HPDE6-E6E7 (cell line): ENCODE measurements around the gene PTPN14.

Experiments
- DNase-seq: peaks from one replicate; pipeline ENCODE4 v3.0.0; 2011; ENCODE audit warnings: missing footprints; ENCODE audit errors: extremely low spot score

The PTPN14 gene

DNA sequence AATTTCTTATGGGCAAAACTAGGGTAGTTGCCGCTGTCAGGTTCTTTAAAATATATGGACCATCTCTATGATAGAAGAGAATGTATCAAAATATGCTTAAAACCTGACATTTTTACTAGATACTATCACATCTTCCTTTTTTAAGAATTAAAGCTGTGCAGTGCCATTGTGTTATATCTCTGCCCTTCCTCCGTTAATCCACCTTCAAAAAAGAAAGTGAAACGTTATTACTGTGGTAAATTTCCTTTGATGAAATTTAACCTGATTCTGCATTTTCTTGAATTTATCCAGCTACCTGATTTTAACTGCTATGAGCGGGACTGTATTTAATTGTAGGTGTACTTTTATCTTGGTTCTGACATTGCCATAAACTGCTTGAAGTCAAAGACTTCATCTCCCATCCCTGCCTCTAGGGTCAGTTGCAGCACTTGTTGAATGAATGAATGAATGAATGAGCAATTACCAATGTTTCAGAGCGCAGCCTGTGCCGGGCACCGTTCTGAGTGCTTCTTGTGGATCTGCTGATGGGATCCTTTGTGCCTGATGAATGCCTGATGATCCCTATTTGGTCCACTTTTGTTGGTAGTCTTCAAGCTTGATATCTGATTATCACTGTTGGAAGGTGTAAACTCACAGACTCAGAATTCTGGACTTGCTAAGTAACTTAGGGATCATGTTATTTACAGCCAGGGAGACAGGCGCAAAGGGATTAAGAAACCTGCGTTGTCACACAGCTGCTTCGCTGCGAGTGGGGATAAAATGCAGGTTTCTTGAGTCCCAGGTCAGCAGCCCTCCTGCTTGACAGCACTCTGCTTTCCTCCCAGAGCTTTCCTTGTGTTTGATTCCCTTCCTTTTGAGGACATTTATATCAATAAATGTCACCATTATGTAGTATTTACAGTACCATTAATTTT lies 240.4 kb downstream of the PTPN14 start:
- DNase-seq: no peak

DNA sequence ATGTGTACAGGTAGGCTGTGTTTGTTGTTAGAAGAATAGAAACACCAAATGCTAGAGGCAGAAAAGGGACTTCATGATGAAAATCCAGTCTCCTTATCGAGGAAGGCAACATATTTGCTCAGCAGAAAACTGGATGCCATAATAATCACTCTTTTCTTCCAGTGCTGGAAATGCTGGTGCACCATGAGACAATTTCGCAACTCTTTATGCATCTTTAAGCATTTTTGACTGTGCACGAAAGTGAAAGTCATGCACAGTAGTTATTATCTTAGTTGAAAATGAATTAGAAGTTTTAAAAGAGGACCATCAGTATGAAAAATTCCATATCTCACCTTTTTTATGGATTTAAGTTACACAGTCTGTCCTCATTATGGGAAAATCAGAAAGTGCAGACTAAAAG lies 241.4 kb downstream of the PTPN14 start:
- DNase-seq: no peak

DNA sequence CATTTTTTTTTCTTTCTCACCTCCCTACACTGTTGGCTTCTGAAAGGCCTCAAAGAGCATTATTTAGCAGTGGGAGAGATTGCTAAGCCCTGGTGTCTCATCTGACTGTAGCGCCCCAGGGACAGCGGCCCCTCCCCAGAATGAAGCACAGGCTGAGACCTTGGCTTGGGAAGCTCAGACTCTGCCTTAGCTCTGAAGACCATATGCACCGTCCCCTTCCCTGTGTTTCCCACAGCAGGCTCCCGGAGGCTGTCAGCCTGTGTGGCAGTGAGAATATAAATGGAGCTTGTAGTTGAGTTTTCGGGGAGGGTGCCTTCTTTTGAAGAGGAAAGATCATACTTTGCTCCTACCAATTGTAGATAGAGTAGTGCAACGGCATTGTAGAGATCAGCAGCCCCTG lies 245.1 kb downstream of the PTPN14 start:
- DNase-seq: no peak

DNA sequence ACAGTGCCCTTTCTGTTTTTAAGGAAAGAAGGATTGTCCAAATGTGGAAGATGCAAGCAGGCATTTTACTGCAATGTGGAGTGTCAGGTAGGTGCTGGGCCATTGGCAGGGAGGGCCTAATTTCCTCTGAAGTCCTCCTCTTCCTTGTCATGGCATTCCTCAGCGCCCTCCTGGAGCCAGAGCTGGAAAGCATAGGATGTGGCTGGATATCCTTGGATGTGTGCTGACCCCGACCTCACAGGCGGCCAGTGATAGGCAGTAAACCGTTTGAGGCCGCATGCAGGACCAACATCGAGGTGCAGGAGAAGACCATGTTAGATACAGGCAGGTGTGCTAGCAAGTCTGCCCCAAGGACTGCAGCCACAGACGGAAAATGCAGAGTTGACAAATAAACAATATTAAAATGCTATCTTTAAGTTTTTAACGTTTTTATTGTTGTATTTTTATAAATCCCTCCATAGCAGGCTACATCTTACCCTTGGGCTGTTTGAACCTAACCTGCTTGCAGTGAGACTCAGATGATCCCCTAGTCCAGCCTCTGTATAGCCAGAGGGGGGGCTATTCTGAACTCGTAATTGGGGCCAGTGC lies 246.1 kb downstream of the PTPN14 start:
- DNase-seq: no peak

DNA sequence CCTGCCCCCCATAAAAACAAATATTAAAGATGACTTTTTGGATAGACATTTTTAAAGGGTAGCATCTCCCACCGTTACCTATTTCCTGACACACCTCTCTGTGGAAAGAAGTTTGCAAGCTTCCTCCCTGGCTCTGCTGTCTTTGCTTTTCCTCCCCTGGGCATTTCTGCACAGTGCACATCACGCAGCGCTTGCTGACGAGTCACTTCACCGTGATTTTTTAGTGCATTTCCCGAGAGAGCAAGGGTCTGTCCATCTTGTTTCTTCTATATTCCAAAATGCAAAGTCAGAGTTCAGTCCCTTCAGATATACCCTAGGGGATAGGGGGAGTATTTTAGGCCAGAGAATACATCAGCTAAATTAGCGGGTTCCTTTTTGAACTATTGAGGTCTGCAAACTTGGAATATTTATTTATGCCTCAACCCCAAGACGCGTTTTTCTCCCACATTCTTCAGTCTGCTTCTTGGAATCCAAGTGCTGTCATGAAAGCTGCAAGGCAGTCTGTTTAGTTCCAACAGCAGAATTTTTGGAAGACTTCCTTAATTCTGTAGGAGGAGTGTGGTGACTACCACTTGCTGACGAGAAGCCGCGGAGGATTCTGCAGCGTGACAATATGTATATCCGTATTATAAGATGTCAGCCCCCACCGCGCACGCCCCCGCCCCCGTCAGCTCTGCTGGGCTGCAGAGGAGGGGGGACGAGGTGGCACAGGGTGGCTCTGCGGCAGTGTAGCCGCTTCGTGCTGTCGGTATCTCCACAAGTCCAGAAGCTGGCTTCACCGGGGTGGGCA lies 248.1 kb downstream of the PTPN14 start:
- DNase-seq: no peak

DNA sequence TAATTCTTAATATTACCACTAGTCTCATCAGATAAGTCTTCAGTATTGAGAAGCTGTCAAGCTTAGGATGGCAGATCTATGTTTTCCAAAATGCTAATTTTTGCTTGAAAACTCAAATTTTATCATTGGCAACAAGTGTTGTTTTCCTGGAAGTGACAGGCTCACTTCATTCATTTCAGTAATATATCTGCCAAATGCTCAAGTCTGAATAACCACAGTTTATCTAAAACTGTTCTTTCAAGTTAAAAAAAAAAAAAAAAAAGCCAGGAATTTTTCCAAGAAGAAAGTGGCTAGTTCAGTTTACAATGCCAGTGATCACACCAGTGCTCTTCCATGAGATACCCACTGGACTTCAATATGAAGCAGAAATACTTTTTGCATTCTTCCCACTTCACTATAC lies 249.9 kb downstream of the PTPN14 start:
- DNase-seq: no peak

DNA sequence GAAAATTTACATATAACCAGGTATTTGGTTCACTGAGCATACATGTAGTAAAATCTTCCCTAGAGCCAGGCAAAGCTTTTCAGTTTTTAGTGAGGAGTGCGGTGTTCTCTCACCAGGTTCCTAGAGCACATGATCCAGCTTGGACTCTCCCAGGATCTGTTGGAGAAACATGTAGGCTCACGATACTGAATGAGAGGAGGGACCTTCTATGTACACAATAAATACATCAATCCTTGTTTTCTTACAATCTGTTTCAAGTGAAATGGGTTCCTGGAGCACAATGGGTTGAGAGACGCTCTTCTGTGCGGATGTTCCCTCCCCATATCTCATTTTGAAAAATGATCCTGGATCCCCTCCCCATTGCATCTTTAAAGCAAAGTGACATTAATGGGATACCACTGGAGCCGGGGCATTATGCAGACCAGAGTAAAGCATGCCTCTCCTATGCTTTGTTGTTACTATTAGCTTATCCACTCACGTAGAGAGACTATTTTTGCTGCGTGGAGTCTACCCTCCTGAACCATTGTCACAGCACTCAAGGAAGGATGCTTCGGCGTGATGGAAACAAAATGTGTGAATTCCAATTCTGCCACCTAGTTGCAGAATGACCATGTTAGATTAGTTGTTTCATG lies 251.1 kb downstream of the PTPN14 start:
- no peak for DNase-seq
